K562 (cell line): ENCODE data around the gene MTA2. TPM values are rescaled to one million over a fixed set of nuclear protein-coding genes. Genes with fewer than 3 reads are reported as not detected.

Experiments
- C11orf30 ChIP-seq: fragments of 450-650 bp; IDR thresholded peaks from 2 replicates; pipeline ENCODE4 v1.6.1; 2016; ENCODE audit warnings: low read depth, mild to moderate bottlenecking
- CBFA2T2 ChIP-seq: fragments of 450-650 bp; conservative IDR thresholded peaks from 2 replicates; pipeline ENCODE4 v1.6.1; 2017; ENCODE audit warnings: mild to moderate bottlenecking
- CHD1 ChIP-seq: fragments of 200-600 bp; sonication (generic); IDR thresholded peaks from one replicate; pipeline ENCODE4 v1.6.1; 2012; ENCODE audit warnings: mild to moderate bottlenecking, moderate library complexity, low read length, inconsistent platforms
- CHD2 ChIP-seq: IDR thresholded peaks from 2 replicates; pipeline ENCODE4 v1.6.1; 2011; ENCODE audit warnings: low read depth, low read length
- DNMT1 ChIP-seq: fragments of 450-650 bp; IDR thresholded peaks from 2 replicates; pipeline ENCODE4 v1.6.1; 2016; ENCODE audit warnings: antibody characterized with exemption, mild to moderate bottlenecking
- EGR1 ChIP-seq: fragments of 450-650 bp; conservative IDR thresholded peaks from 2 replicates; pipeline ENCODE4 v1.6.1; 2017; ENCODE audit warnings: mild to moderate bottlenecking
- FOS ChIP-seq: IDR thresholded peaks from 3 replicates; pipeline ENCODE4 v1.6.1; 2011; ENCODE audit not compliant: insufficient read length; ENCODE audit errors: extremely low read depth
- GABPA ChIP-seq: fragments of 200-800 bp; sonication (Bioruptor generic); conservative IDR thresholded peaks from 2 replicates; pipeline ENCODE4 v1.6.1; 2016; ENCODE audit warnings: low read depth, missing genetic modification characterization, missing compliant biosample characterization
- GTF2E2 ChIP-seq: fragments of 200-800 bp; sonication (Bioruptor generic); IDR thresholded peaks from 2 replicates; pipeline ENCODE4 v1.6.1; 2016; ENCODE audit warnings: missing genetic modification characterization, missing compliant biosample characterization
- HDAC8 ChIP-seq: fragments of 450-650 bp; IDR thresholded peaks from 2 replicates; pipeline ENCODE4 v1.6.1; 2016; ENCODE audit warnings: mild to moderate bottlenecking, missing genetic modification characterization, moderate library complexity, missing compliant biosample characterization
- OTX1 ChIP-seq: fragments of 450-650 bp; formaldehyde crosslinking; IDR thresholded peaks from 2 replicates; pipeline ENCODE4 v1.4.0; 2022; ENCODE audit warnings: mild to moderate bottlenecking
- POLR2AphosphoS2 ChIP-seq: IDR thresholded peaks from 2 replicates; pipeline ENCODE4 v1.6.1; 2012; ENCODE audit warnings: low read length, improper control_type of control experiment
- RBFOX2 ChIP-seq: fragments of 200-400 bp; formaldehyde crosslinking; IDR thresholded peaks from 2 replicates; pipeline ENCODE4 v1.6.1; 2017; ENCODE audit warnings: low read depth, mild to moderate bottlenecking, low read length, moderate library complexity
- RFX7 ChIP-seq: fragments of 250-450 bp; sonication (Bioruptor Pico); IDR thresholded peaks from 2 replicates; pipeline ENCODE4 v1.5.1; 2021; ENCODE audit warnings: mild to moderate bottlenecking
- TCF7 ChIP-seq: sonication (generic); IDR thresholded peaks from 2 replicates; pipeline ENCODE4 v1.6.1; 2016; ENCODE audit warnings: antibody characterized with exemption, borderline replicate concordance
- TEAD1 ChIP-seq, 2 experiments: fragments of 450-650 bp in 1 of 2; sonication (generic) in 1 of 2; formaldehyde crosslinking; IDR thresholded peaks; 2 replicates each; pipeline versions ENCODE4 v1.4.0 to v1.8.0; 2020 to 2022; ENCODE audit warnings: mild to moderate bottlenecking in 2 of 2, missing genetic modification reagents in 1 of 2
- ZNF165 ChIP-seq: fragments of 250-450 bp; sonication (Bioruptor Pico); IDR thresholded peaks from 2 replicates; pipeline ENCODE4 v1.4.0; 2020; ENCODE audit warnings: borderline replicate concordance
- polyA plus RNA-seq, 8 experiments: library from polyadenylated mRNA; depleted of rRNA in 4 of 8; stranded (reverse) in 5 of 8; unstranded in 3 of 8; fragments of >200 nt; fragmentation: Nextera tagmentation in 2 of 8; fragmentation: Illumina TruSeq in 1 of 8; extraction: Ambion mirVana in 2 of 8; extraction: Trizol in 1 of 8; gene quantifications; 2 replicates each; pipeline versions ENCODE4 v1.2.1 to v1.2.3, GENCODE V29; 2011 to 2014; ENCODE audit warnings: inconsistent platforms in 1 of 8, missing spikeins in 1 of 8
- total RNA-seq, 7 experiments: library from RNA; depleted of rRNA in 6 of 7; stranded (reverse); fragments of >200 nt in 6 of 7; fragmentation: Illumina TruSeq in 2 of 7; extraction: Trizol in 2 of 7; gene quantifications; 2 replicates each; pipeline versions ENCODE4 v1.2.1 to v1.2.3, GENCODE V29; 2011 to 2021; ENCODE audit warnings: low replicate concordance in 1 of 7
- TF ChIP-seq, protein P1 (sequence below): fragments of 450-650 bp; IDR thresholded peaks from one replicate; pipeline ENCODE4 v1.6.1; 2018; ENCODE audit warnings: mild to moderate bottlenecking, moderate library complexity; ENCODE audit not compliant: partially characterized antibody
- TF ChIP-seq, protein P2 (sequence below): fragments of 250-450 bp; sonication (Bioruptor Pico); IDR thresholded peaks from 2 replicates; pipeline ENCODE4 v1.4.0; 2020
- TF ChIP-seq, protein P3 (sequence below): sonication (generic); formaldehyde crosslinking; IDR thresholded peaks from 2 replicates; pipeline ENCODE4 v1.8.0; 2022; ENCODE audit warnings: mild to moderate bottlenecking, missing genetic modification reagents
- TF ChIP-seq, protein P4 (sequence below): fragments of 450-650 bp; IDR thresholded peaks from 2 replicates; pipeline ENCODE4 v1.7.1; 2018; ENCODE audit warnings: mild to moderate bottlenecking, low read depth; ENCODE audit not compliant: partially characterized antibody

Gene MTA2
- total and polyA plus RNA-seq, 9 of the 15 experiments (the other 6 are each of a cell fraction or from before 2014, with no cell fraction given) = 6.2 to 220 (median 172) TPM

DNA sequence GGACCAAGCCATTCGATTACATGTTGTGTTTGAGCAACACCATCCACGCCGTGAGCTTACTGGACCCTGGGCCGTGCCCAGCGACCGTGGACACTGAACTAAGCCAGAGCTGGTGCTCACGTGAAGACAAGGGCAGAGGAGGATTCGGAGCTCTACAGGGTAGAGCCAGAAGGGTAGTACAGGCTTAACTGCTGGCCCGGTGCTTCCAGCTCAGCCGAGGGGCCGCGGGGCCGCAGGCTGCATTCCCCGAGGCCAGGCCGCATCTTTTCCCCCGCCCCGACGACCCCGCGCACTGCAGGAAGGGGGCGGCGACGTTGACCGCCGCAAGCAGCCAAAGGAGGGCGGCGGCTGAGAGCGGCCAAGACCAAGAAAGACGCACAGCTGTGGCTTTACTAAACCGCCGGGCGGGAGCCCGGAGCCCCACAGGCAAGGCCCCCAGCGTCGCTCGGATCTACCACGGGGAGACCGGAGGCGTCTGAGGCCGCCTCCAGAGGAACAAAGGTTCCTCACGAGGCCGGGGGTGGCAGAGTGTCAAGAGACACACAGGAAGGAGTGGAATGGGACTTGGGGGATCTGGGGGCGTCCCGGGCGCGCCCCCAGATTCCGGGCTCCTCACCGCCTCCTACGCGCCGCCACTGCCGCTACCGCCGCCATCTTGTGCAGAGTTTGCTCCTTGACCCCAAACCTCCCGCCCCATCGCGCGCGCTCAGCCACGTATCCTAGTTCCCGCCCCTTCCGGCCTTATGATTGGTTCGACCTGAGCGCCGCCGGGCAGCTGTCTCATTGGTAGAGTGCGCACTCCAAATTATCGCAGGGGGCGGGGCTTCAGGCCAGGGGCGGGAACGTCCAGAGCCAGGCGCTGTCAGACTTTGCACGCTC lies 44.5 kb upstream of the MTA2 start, which contains the start of gene GANAB (continued):
- TF ChIP-seq, protein P1, sequence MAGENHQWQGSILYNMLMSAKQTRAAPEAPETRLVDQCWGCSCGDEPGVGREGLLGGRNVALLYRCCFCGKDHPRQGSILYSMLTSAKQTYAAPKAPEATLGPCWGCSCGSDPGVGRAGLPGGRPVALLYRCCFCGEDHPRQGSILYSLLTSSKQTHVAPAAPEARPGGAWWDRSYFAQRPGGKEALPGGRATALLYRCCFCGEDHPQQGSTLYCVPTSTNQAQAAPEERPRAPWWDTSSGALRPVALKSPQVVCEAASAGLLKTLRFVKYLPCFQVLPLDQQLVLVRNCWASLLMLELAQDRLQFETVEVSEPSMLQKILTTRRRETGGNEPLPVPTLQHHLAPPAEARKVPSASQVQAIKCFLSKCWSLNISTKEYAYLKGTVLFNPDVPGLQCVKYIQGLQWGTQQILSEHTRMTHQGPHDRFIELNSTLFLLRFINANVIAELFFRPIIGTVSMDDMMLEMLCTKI = no peak
- TF ChIP-seq HDAC8 (no peak), FOS (peak; percentile 62), OTX1 (peak; percentile 51; the same call in 1 of the 2 replicates), ZNF165 (CRISPR knock-in tag) (no peak), GABPA (tag) (peak; percentile 88), POLR2AphosphoS2 (peak; percentile 98), RBFOX2 (peak; percentile 97), CBFA2T2 (no peak), CHD1 (peak; percentile 97), CHD2 (peak; percentile 54), C11orf30 (peak; percentile 78), EGR1 (peak; percentile 97), TCF7 (0 out of 2 replicates have a peak, but pooled peaks have one; percentile 35), DNMT1 (no peak), RFX7 (CRISPR knock-in tag) (no peak), TEAD1 (CRISPR knock-in tag; IDR thresholded peaks at IDR 0.05) (peak; percentile 34 to 68; a peak in 2 of 4 replicates), GTF2E2 (peak; percentile 80; the same call in 1 of the 2 replicates)
- TF ChIP-seq, protein P2, sequence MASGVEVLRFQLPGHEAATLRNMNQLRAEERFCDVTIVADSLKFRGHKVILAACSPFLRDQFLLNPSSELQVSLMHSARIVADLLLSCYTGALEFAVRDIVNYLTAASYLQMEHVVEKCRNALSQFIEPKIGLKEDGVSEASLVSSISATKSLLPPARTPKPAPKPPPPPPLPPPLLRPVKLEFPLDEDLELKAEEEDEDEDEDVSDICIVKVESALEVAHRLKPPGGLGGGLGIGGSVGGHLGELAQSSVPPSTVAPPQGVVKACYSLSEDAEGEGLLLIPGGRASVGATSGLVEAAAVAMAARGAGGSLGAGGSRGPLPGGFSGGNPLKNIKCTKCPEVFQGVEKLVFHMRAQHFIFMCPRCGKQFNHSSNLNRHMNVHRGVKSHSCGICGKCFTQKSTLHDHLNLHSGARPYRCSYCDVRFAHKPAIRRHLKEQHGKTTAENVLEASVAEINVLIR (CRISPR knock-in tag) = peak; percentile 64; the same call in 1 of the 2 replicates
- TF ChIP-seq, protein P3, sequence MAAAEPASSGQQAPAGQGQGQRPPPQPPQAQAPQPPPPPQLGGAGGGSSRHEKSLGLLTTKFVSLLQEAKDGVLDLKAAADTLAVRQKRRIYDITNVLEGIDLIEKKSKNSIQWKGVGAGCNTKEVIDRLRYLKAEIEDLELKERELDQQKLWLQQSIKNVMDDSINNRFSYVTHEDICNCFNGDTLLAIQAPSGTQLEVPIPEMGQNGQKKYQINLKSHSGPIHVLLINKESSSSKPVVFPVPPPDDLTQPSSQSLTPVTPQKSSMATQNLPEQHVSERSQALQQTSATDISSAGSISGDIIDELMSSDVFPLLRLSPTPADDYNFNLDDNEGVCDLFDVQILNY (CRISPR knock-in tag) = peak; percentile 71; the same call in 1 of the 2 replicates
- TF ChIP-seq, protein P4, sequence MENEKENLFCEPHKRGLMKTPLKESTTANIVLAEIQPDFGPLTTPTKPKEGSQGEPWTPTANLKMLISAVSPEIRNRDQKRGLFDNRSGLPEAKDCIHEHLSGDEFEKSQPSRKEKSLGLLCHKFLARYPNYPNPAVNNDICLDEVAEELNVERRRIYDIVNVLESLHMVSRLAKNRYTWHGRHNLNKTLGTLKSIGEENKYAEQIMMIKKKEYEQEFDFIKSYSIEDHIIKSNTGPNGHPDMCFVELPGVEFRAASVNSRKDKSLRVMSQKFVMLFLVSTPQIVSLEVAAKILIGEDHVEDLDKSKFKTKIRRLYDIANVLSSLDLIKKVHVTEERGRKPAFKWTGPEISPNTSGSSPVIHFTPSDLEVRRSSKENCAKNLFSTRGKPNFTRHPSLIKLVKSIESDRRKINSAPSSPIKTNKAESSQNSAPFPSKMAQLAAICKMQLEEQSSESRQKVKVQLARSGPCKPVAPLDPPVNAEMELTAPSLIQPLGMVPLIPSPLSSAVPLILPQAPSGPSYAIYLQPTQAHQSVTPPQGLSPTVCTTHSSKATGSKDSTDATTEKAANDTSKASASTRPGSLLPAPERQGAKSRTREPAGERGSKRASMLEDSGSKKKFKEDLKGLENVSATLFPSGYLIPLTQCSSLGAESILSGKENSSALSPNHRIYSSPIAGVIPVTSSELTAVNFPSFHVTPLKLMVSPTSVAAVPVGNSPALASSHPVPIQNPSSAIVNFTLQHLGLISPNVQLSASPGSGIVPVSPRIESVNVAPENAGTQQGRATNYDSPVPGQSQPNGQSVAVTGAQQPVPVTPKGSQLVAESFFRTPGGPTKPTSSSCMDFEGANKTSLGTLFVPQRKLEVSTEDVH = peak; percentile 81
